Measurements from ENCODE around the gene ATXN1.

DNA sequence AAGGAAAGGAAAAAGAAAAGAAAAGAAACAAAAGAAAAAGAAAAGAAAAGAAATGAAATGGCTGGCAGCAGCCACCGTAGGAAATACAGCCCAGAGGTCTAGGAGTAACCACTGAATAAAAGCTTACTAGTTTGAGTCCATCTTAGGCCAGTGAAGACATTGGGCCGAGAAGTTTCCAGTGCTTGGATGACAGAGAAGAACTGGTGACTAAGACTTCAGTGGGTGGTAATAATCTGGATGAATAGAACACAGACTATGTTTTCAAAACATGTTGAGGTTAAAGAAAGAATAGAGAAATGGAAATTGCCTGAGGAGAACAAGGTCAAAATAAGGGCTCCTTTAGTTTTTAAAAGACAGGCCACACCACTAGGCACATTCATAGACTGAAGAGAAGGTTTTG is 198.8 kb downstream of the ATXN1 start:
- TF ChIP-seq CTCF (IDR thresholded peaks at IDR 0.05; ENCODE audit: insufficient read depth, low read length) (no peak), POLR2AphosphoS5 (IDR thresholded peaks at IDR 0.05; ENCODE audit: low read depth) (no peak), GABPA (IDR thresholded peaks at IDR 0.05; ENCODE audit: low read depth) (no peak), SPI1 (IDR thresholded peaks at IDR 0.05; ENCODE audit: borderline replicate concordance, low read depth) (no peak)
- TF ChIP-seq, protein P1, sequence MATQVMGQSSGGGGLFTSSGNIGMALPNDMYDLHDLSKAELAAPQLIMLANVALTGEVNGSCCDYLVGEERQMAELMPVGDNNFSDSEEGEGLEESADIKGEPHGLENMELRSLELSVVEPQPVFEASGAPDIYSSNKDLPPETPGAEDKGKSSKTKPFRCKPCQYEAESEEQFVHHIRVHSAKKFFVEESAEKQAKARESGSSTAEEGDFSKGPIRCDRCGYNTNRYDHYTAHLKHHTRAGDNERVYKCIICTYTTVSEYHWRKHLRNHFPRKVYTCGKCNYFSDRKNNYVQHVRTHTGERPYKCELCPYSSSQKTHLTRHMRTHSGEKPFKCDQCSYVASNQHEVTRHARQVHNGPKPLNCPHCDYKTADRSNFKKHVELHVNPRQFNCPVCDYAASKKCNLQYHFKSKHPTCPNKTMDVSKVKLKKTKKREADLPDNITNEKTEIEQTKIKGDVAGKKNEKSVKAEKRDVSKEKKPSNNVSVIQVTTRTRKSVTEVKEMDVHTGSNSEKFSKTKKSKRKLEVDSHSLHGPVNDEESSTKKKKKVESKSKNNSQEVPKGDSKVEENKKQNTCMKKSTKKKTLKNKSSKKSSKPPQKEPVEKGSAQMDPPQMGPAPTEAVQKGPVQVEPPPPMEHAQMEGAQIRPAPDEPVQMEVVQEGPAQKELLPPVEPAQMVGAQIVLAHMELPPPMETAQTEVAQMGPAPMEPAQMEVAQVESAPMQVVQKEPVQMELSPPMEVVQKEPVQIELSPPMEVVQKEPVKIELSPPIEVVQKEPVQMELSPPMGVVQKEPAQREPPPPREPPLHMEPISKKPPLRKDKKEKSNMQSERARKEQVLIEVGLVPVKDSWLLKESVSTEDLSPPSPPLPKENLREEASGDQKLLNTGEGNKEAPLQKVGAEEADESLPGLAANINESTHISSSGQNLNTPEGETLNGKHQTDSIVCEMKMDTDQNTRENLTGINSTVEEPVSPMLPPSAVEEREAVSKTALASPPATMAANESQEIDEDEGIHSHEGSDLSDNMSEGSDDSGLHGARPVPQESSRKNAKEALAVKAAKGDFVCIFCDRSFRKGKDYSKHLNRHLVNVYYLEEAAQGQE (IDR thresholded peaks at IDR 0.05; ENCODE audit: insufficient replicate concordance, low read depth), result no peak

Measured in HL-60 (cell line).